Ramos (cell line): Measurements from ENCODE around the gene PRKCE.

ENCODE experiments used
- in situ Hi-C: fragments of 300-500 bp; cut with MboI; formaldehyde crosslinking; loops from one replicate; pipeline ENCODE4 v1.14.3; 2022; ENCODE audit warnings: low sequenced_read_pairs; ENCODE audit not compliant: unreplicated experiment

Gene PRKCE

GRCh38 chr2:45988879-45989278, 337.4 kb downstream of the PRKCE start:
- in situ Hi-C loops, result no loop called here

GRCh38 chr2:45990131-45990530, 338.7 kb downstream of the PRKCE start:
- in situ Hi-C loops, result no loop called here

GRCh38 chr2:45992021-45992740, 340.7 kb downstream of the PRKCE start:
- in situ Hi-C loops, result no loop called here

GRCh38 chr2:45992741-45993475, 341.4 kb downstream of the PRKCE start:
- in situ Hi-C loops, result no loop called here

GRCh38 chr2:45993476-45993991, 342.1 kb downstream of the PRKCE start:
- in situ Hi-C loops, result no loop called here

- in situ Hi-C loops, result no loop called here
Measured at GRCh38 chr2:45994060-45994459, 342.6 kb downstream of the PRKCE start.

GRCh38 chr2:46000660-46001059, 349.2 kb downstream of the PRKCE start:
- in situ Hi-C loops, result no loop called here

- in situ Hi-C loops, result no loop called here
Measured at GRCh38 chr2:46001290-46001689, 349.8 kb downstream of the PRKCE start.

GRCh38 chr2:46001741-46002506, 350.4 kb downstream of the PRKCE start:
- in situ Hi-C loops, result no loop called here

- in situ Hi-C loops, result no loop called here
Measured at GRCh38 chr2:46002507-46002883, 351.0 kb downstream of the PRKCE start.

- in situ Hi-C loops, result no loop called here
Measured at GRCh38 chr2:46002947-46003346, 351.5 kb downstream of the PRKCE start.

GRCh38 chr2:46003903-46004473, 352.5 kb downstream of the PRKCE start:
- in situ Hi-C loops, result no loop called here

- in situ Hi-C loops, result no loop called here
Measured at GRCh38 chr2:46006473-46007025, 355.1 kb downstream of the PRKCE start.

GRCh38 chr2:46007412-46007811, 355.9 kb downstream of the PRKCE start:
- in situ Hi-C loops, result no loop called here

GRCh38 chr2:46008091-46008870, 356.8 kb downstream of the PRKCE start:
- in situ Hi-C loops, result no loop called here

GRCh38 chr2:46009315-46009714, 357.8 kb downstream of the PRKCE start:
- in situ Hi-C loops, result no loop called here

GRCh38 chr2:46009772-46010171, 358.3 kb downstream of the PRKCE start:
- in situ Hi-C loops, result no loop called here

GRCh38 chr2:46010223-46010924, 358.9 kb downstream of the PRKCE start:
- in situ Hi-C loops, result no loop called here

GRCh38 chr2:46010925-46011490, 359.5 kb downstream of the PRKCE start:
- in situ Hi-C loops, result no loop called here
